D721Med (cell line): ENCODE results near the gene ARPC1B.

Experiments
- DNase-seq: peaks from one replicate; pipeline ENCODE4 v3.0.0; 2011; ENCODE audit warnings: low spot score; ENCODE audit not compliant: insufficient read length
- FAIRE-seq: peaks from 2 replicates; lab custom pipeline; 2011; peaks lifted over from hg19 to GRCh38; lab: Jason Lieb, UNC
- TF ChIP-seq, protein P1 (sequence below): IDR thresholded peaks from 2 replicates; pipeline ENCODE4 v1.5.1; 2012; ENCODE audit warnings: mild to moderate bottlenecking, control low read depth; ENCODE audit not compliant: insufficient read depth; ENCODE audit errors: missing control alignments

ARPC1B gene

DNA sequence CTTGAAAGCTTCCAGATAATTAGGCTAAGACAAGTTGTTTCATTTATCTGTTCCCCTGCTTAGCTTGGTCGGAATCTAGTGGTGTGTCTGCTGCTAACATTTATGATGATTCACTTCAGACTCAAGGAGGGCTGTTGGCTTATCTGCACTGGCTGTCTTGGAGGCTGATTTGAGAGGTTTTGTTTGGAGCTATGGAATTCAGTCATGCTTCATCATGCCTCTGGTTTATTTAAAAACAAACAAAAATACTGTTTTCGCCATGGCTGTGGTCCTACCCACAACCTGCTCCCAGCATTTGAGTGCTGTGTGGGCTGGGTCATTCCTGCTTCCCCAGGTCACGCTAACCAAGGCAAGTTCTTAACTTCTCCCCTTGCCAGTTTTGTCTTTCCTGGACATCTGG is 11.7 kb upstream of the ARPC1B start:
- TF ChIP-seq, protein P1, sequence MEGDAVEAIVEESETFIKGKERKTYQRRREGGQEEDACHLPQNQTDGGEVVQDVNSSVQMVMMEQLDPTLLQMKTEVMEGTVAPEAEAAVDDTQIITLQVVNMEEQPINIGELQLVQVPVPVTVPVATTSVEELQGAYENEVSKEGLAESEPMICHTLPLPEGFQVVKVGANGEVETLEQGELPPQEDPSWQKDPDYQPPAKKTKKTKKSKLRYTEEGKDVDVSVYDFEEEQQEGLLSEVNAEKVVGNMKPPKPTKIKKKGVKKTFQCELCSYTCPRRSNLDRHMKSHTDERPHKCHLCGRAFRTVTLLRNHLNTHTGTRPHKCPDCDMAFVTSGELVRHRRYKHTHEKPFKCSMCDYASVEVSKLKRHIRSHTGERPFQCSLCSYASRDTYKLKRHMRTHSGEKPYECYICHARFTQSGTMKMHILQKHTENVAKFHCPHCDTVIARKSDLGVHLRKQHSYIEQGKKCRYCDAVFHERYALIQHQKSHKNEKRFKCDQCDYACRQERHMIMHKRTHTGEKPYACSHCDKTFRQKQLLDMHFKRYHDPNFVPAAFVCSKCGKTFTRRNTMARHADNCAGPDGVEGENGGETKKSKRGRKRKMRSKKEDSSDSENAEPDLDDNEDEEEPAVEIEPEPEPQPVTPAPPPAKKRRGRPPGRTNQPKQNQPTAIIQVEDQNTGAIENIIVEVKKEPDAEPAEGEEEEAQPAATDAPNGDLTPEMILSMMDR, result no peak
- FAIRE-seq (no peak), DNase-seq (no peak)

DNA sequence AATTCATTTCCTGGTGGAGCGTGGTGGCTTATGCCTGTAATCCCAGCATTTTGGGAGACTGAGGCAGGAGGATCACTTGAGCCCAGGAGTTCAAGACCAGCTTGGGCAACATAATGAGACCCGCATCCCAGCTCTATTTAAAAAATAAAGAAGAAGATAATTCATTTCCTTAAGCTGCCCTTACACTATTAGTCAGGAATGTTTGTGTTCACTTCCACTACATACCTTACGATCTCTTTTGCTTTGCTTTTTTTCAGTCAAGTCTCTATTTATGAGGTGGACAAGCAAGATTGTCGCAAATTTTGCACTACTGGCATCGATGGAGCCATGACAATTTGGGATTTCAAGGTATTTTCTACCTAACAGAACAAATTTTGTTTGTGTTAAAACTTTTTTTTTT is 11.2 kb upstream of the ARPC1B start:
- FAIRE-seq, result no peak
- no peak for DNase-seq
- TF ChIP-seq, protein P1, result no peak

DNA sequence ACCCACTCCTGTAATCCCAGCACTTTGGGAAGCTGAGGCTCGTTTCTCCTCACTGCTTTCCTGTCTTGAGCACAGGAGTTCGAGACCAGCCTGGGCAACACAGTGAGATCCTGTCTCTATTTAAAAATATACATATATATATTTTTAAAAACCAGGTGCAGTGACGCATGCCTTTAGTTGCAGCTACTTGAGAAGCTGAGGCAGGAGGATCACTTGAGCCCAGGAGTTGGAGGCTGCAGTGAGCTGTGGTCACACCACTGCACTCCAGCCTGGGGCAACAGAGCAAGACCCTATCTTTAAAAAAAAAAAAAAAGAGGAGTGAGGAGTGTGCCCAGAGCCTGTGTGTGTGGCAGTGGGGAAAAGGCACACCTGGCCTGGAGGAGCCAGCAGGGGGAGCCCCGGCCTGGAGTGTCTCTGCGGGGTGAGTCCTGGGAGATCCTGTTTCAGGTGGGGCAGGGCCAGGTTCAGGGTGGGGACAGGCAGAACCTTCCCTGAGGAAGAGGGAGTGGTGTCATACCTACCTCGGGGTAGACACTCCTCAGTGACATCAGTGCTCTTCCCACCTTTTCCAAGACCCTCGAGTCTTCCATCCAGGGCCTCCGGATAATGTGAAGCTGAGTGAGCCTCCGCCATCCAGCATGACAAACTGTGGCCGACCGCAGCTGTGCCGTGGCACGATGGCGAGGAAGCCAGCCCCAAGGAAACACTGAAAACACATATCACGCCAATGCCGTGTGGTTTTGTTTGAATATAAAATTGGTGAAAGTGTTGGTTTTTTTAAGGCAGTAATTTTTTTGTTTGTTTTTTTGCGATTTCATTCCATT is 9.0 kb upstream of the ARPC1B start:
- TF ChIP-seq, protein P1, result peak; percentile 38
- peak; percentile 61 for DNase-seq
- no peak for FAIRE-seq

DNA sequence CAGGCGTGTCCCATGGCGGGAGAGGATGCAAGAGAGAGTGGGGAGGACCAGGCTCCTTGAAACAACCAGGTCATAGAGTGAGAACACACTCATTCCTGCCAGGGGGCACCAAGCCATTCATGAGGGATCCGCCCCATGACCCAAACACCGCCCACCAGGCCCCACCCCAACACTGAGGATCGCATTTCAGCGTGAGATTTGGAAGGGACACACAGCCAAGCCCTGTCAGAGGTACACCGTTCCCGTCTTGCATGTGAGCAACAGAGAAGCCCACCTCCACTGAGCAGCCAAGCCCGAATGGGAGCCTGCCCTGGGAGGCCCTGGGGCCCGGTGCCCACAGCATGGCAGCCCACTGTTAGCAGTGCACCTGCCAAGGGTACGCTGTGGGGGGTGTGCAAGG is 7.9 kb upstream of the ARPC1B start:
- TF ChIP-seq, protein P1, result no peak
- DNase-seq (no peak), FAIRE-seq (no peak)

DNA sequence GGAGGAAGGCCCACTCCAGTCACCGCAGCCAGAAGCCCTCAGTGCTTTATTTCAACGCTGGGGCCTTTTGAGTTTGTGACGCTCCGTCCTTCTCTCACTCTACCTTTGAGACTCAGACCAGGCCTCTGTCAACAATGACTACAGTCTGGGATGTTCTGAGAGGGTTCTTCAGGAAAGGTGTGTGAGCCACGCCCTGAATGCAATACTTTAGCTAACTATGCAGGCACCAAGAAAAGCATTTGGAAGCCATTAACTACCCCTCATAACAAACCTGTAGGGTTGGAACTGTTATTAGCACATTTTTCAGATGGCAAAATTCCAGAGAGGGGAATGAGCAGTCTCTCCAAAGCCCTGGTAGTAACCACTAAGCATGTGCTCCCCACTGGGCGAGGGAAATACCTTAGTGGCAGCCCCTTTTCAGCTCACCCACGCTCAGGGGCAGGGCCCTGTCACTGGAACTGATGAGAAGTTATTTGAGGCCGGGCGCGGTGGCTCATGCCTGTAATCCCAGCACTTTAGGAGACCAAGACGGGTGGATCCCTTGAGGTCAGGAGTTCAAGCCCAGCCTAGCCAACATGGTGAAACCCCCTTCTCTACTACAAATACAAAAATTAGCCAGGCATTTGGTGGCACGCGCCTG is 5.7 kb upstream of the ARPC1B start:
- DNase-seq (no peak), FAIRE-seq (no peak)
- TF ChIP-seq, protein P1, result no peak

DNA sequence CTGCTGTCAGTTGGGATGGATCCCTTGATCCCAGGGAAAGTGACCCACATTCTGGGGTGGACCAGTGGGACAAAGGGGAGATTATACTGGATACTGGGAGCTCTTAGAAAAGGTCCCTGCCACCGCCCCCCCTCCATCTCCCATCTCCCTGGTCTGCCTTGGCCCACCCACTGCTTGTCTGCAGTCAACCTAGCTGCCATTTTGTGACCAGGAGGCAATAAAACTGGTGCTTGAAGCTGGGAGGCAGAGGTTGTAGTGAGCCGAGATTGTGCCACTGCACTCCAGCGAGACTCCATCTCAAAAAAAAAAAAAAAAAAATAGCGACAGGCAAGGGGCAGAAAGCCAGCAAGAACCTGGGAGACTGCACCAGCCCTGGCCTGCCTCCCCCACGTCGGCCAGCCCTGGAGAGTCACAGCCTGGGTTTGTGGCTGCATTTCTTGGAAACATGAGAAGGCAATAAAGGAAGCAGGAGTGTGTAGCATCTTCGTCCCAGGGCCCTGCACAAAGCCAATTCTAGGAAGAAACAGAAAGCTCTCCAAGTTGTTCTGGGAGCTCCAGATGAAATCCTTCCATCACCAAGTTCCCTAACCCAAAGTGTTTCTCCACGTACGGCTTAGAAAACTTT is 4.7 kb upstream of the ARPC1B start:
- no peak for FAIRE-seq
- TF ChIP-seq, protein P1, result no peak
- no peak for DNase-seq
